Measurements from ENCODE around the gene PGC.

GRCh38 chr6:41746107-41746506 lies 1.1 kb downstream of the PGC start:
- no peak for TF ChIP-seq CTCF (IDR thresholded peaks at IDR 0.05; ENCODE audit: low read depth, low read length)
- no peak for TF ChIP-seq POLR2A (IDR thresholded peaks at IDR 0.05; ENCODE audit: extremely low read depth, insufficient read length)
- TF ChIP-seq MAX (IDR thresholded peaks at IDR 0.05; ENCODE audit: low read depth, low read length) = no peak
- TF ChIP-seq MYC (IDR thresholded peaks at IDR 0.05; ENCODE audit: low read depth, low read length) = no peak
